Esophagus (tissue), 2 donors: ENCODE data around the gene SMPD3. TPM values are rescaled to one million over a fixed set of nuclear protein-coding genes. Genes with fewer than 3 reads are reported as not detected.
A peak's percentile ranks its signal among the peaks of the same experiment; 100 is the strongest.

Experiments
- H3K27ac ChIP-seq, 2 donors: one replicate each; pipeline ENCODE4 v1.5.1; 2013; ENCODE audit warnings: low read depth in 2 of 2, mild to moderate bottlenecking in 2 of 2, inconsistent platforms in 1 of 2, low read length in 1 of 2, moderate library complexity in 1 of 2
- H3K27me3 ChIP-seq, 2 donors: one replicate each; pipeline ENCODE4 v1.6.1; 2013; ENCODE audit warnings: low read length in 2 of 2, control low read depth in 1 of 2, mild to moderate bottlenecking in 1 of 2; ENCODE audit not compliant: insufficient read depth in 2 of 2, control insufficient read depth in 1 of 2
- H3K36me3 ChIP-seq, 2 donors: one replicate each; pipeline ENCODE4 v1.6.1; 2013; ENCODE audit warnings: low read length in 1 of 2; ENCODE audit not compliant: control insufficient read depth in 2 of 2, insufficient read depth in 2 of 2
- H3K4me1 ChIP-seq, 2 donors: one replicate each; pipeline ENCODE4 v1.6.1; 2013; ENCODE audit warnings: low read length in 1 of 2; ENCODE audit not compliant: control insufficient read depth in 2 of 2, insufficient read depth in 2 of 2
- H3K4me3 ChIP-seq, 2 donors: one replicate each; pipeline ENCODE4 v1.5.1; 2013; ENCODE audit warnings: low read length in 2 of 2, mild to moderate bottlenecking in 2 of 2, low read depth in 1 of 2, moderate library complexity in 1 of 2
- H3K9me3 ChIP-seq, 2 donors: one replicate each; pipeline ENCODE4 v1.6.1; 2013; ENCODE audit warnings: mild to moderate bottlenecking in 2 of 2, low read depth in 1 of 2, low read length in 1 of 2, moderate library complexity in 1 of 2; ENCODE audit not compliant: control insufficient read depth in 2 of 2, insufficient read depth in 1 of 2
- WGBS, 2 donors: extraction: QIAGEN DNeasy Blood & Tissue Kit; methylation state at CpG; one replicate each; pipeline ENCODE4 v1.1.7; 2013; 5-methylcytosine and 5-hydroxymethylcytosine counted together
- polyA plus RNA-seq, 2 donors: library from polyadenylated mRNA; stranded (reverse); fragments of 200-250 nt; gene quantifications; one replicate each; pipeline ENCODE4 v1.2.3, GENCODE V29; 2013
- donor health status: healthy with polysubstance abuse.
- donor health status: Bipolar disorder and iron deficiency.

The SMPD3 gene
- polyA plus RNA-seq, 2 donors = 0.41 to 4.0 TPM

GRCh38 chr16:68427649-68428303, 20.5 kb downstream of the SMPD3 start:
- Histone ChIP-seq H3K27me3 (no peaks in the 10 kb centered on the region), H3K36me3 (no peaks in the 10 kb centered on the region), H3K4me3 (no peak overlapping the region), H3K9me3 (no peaks in the 10 kb centered on the region), H3K27ac (no peak overlapping the region), H3K4me1 (no peaks in the 10 kb centered on the region)
- 78 to 81% methylated on average over 5 of the region's 5 CpGs for WGBS, 2 donors

- no peaks in the 10 kb centered on the region for H3K9me3 ChIP-seq
- no peak overlapping the region for H3K4me3 ChIP-seq
- no peak overlapping the region for H3K27ac ChIP-seq
- no peaks in the 10 kb centered on the region for H3K4me1 ChIP-seq
- no peaks in the 10 kb centered on the region for H3K27me3 ChIP-seq
- no peaks in the 10 kb centered on the region for H3K36me3 ChIP-seq
Measured at GRCh38 chr16:68426347-68426652, 22.0 kb downstream of the SMPD3 start.

DNA sequence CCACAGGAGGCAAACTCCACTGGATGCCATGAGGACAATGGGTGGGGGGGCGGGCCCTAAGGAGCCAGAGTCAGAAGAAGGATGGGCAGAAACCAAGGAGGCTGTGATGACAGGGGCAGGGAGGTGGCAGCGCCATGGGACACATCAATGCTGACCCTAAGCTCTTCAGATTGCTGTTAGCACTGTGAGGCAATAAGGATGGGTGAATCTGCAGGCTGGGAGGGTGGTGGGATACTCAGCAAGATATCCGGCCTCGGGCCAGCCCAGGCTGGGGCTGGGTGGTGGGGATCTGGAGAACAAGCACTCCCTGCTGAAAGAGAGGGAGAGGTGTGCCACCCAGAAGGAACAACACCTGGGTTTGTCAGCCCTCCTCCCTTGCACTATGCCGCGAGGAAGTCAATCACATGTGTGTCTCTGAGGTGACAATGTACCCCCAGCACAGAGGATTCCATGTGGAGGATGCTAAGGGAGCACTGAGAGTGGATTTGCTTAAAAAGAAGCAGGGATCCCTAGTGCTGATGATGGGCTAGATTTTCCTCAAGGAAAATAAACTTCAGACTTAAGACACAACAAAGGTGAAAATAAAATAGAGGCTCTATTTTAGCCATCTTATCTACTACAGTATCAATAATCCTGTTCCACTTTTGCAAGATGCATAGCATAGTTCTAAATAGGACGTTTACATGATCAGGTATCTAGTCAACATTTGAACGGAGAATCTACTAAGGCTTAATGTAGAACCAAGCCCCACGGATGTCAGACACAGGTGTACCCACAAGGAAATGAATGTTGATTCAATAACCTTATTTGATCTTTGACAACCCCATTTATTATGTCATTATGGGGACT, 22.6 kb downstream of the SMPD3 start:
- Histone ChIP-seq H3K4me1 (no peaks in the 10 kb centered on the region), H3K27me3 (no peaks in the 10 kb centered on the region), H3K36me3 (no peaks in the 10 kb centered on the region), H3K27ac (no peak overlapping the region), H3K4me3 (no peak overlapping the region), H3K9me3 (no peaks in the 10 kb centered on the region)
- 58 to 62% methylated on average over 9 of the region's 9 CpGs for WGBS, 2 donors

GRCh38 chr16:68423771-68424170, 24.5 kb downstream of the SMPD3 start:
- H3K27me3 ChIP-seq = no peaks in the 10 kb centered on the region
- WGBS, 2 donors = 75 to 80% methylated on average over 5 of the region's 5 CpGs

DNA sequence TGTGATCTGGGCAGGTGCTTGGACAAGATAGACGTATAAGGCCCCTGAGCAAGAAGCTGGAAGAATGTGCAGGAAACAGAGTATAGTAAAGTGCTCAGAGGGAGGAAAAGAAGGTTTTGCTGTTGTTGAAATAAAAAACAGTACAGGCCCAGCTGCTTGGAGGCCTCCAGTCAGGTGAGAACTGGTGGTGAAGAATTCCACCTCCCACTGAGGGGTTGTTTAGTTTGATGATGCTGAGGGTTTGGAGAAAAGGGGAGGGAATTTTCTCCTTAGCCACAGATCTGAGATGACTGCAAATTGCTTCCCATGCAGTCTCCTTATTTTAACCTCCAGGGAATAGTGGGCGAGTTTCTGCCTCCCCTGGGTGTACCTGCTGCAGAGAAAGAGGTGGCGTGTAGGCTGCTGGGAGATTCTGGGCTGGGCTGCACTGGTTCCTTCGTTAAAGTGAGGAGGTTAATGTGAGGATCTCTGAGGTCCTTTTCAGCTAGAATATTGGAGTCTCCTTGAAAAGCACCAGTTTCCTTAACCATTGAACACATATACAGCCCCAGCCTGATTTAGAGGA, 25.8 kb downstream of the SMPD3 start:
- Histone ChIP-seq H3K4me3 (no peak overlapping the region), H3K27ac (no peak overlapping the region), H3K36me3 (no peaks in the 10 kb centered on the region), H3K27me3 (no peaks in the 10 kb centered on the region), H3K4me1 (no peaks in the 10 kb centered on the region), H3K9me3 (no peaks in the 10 kb centered on the region)
- WGBS, 2 donors = 77 to 87% methylated on average over 4 of the region's 4 CpGs

More at GRCh38 chr16:68423771-68424170, 24.5 kb downstream of the SMPD3 start:
- no peaks in the 10 kb centered on the region for H3K36me3 ChIP-seq
- no peaks in the 10 kb centered on the region for H3K4me1 ChIP-seq
- no peak overlapping the region for H3K4me3 ChIP-seq
- no peaks in the 10 kb centered on the region for H3K9me3 ChIP-seq
- H3K27ac ChIP-seq = no peak overlapping the region

- H3K9me3 ChIP-seq = no peaks in the 10 kb centered on the region
- 90 to 93% methylated on average over 5 of the region's 5 CpGs for WGBS, 2 donors
- H3K4me1 ChIP-seq = peaks cover 0 to 10% of the 10 kb centered on the region in 2 donors
- no peaks in the 10 kb centered on the region for H3K27me3 ChIP-seq
- no peak overlapping the region for H3K27ac ChIP-seq
- H3K4me3 ChIP-seq = no peak overlapping the region
- H3K36me3 ChIP-seq = no peaks in the 10 kb centered on the region
Measured at GRCh38 chr16:68421076-68421475, 27.2 kb downstream of the SMPD3 start.

GRCh38 chr16:68420366-68420942, 27.9 kb downstream of the SMPD3 start:
- Histone ChIP-seq H3K27me3 (no peaks in the 10 kb centered on the region), H3K4me3 (no peak overlapping the region), H3K27ac (no peak overlapping the region), H3K4me1 (peaks cover 0 to 12% of the 10 kb centered on the region in 2 donors), H3K9me3 (no peaks in the 10 kb centered on the region), H3K36me3 (no peaks in the 10 kb centered on the region)
- WGBS, 2 donors = 83 to 89% methylated on average over 4 of the region's 4 CpGs

DNA sequence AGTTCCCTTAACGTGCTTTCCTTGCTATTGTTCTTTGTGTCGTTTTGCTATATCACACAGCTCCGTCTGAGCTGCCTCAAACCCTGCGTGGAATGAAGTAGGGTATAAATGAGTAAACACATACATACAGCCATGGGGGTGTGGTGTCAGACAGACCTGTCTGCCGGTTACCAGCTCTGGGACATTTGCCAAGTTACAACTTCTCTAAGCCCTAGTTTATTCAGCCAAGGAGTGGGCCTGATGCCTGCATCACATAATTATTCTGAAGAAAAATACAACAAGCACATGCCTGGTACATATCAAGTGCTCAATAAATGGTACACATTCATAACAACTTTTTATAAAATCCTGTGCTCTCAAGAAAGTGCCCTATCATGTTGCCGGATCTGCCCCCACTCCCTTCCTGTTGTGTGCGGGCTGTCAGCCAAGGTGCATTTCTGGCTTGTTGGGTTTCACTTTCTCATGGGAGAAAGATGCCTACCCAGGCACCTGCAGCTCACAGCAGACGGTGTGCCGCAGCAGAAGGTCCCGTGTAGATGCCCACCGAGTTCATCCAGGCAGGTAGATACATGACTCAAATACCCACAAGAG, 30.5 kb downstream of the SMPD3 start:
- Histone ChIP-seq H3K36me3 (no peaks in the 10 kb centered on the region), H3K9me3 (no peaks in the 10 kb centered on the region), H3K27me3 (no peaks in the 10 kb centered on the region), H3K4me3 (no peak overlapping the region), H3K4me1 (peaks cover 0 to 15% of the 10 kb centered on the region in 2 donors), H3K27ac (peak overlapping the region; percentile 29 to 65)
- 16 to 24% methylated on average over 11 of the region's 11 CpGs for WGBS, 2 donors
